Measurements from ENCODE around the gene POLR2I.
"Not testable (repeated sequence)": the region's sequence is repeated elsewhere in the genome, so short reads cannot be mapped to it uniquely, and the experiment has no call there.

Gene POLR2I

DNA sequence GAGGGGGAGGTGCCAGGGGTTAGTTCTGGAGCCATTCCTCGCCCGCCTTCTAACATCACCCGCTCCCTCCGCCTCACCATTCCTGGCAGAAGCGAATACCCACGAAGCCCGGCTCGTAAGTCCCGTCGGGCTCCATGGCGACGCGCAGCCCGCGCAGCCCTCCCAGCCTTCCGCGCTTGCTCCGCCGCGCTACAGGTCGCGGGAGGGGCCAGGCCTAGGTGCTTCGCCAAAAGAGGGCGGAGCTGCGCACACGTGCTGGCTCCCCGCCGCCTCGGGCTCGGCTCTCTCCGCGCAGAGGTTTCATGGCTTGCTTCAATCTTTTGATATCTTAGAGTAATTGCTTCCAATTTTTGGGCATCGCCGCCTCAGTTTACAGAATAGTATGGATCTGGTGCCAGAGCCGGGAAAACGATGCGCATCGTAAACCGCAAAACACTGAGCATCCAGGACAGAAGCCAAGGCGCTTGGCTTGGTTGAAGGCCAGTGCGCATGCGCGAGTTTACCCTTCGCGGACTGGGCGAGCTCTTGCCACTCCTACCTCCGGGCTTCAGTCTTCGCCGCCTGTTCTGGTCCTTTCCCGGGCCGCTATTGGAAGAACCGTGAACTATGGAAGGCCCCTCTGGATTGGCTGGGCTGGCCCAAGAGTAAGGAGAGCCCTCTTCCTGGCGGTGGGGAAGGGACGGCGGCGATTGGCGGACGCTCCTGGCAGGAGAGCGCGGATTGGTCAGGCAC, at the start of gene POLR2I:
TSS of gene POLR2I (minus strand) at position 155 of the 732 bp plus-strand sequence. CDS start at position 136, 19 bp downstream.
- DNase-seq (ENCODE audit: low spot score), result peak; percentile 100

DNA sequence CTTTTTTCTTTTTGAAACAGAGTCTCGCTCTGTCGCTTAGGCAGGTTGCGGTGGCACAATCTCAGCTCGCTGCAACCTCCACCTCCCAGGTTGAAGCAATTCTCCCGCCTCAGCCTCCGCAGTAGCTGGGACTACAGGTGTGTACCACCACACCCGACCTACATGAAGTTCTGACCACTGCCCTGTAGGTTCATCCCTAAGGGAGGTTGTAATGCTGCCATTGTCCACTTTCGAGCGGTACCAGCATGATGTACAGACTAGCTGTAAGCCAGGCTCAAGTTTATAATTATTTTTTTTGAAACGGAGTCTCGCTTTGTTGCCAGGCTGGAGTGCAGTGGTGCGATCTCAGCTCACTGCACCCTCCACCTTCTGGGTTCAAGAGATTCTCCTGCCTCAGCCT, 49.1 kb upstream of the POLR2I start:
- no peak for DNase-seq (ENCODE audit: low spot score)

DNA sequence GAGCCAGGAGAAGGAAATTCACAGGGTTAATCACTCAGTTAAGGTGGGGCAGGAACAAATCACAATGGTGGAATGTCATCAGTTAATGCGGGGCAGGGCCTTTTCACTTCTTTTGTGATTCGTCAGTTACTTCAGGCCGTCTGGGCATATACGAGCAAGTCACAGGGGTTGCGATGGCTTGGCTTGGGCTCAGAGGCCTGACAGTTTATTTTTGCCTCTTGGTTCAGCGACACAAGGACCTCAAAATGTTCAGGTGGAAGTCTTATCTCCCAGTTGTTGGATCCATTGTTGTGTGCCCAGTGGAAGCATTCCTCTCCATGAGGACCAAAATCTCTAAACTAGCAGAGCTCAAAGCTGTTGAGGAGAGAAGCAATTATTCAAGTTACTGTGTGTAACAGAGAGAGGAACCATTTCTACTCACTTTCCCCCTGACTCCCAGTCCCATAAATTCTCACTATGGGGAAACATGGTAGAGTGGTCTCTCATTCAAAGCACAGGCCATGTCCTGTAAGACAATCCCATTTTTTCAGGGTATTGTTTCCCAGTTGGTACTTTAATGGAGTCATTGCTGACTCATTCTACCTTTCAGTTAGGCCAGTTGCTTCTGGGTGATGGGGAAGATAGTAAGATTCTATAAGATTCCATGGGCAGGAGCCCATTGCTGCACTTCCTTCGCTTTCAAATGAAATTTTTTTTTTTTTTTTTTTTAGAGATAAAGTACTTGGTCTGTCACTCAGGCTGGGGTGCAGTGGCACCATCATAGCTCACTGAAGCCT, 46.3 kb upstream of the POLR2I start:
- no peak for DNase-seq (ENCODE audit: low spot score)

DNA sequence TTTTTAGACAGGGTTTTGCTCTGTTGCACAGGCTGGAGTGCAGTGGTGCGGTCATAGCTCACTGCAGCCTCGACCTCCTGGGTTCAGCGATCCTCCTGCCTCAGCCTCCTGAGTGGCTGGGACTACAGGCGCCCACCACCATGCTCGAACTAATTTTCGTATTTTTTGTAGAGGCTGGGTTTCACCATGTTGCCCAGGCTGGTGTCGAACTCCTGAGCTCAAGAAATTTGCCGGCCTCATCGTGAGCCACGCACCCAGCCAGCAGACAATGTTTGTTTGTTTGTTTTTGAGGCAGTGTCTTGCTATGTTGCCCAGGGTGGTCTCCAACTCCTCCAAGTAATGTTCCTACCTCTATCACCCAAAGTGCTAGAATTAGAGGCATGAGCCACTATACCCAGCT, 38.5 kb upstream of the POLR2I start:
- DNase-seq (ENCODE audit: low spot score), result no peak

DNA sequence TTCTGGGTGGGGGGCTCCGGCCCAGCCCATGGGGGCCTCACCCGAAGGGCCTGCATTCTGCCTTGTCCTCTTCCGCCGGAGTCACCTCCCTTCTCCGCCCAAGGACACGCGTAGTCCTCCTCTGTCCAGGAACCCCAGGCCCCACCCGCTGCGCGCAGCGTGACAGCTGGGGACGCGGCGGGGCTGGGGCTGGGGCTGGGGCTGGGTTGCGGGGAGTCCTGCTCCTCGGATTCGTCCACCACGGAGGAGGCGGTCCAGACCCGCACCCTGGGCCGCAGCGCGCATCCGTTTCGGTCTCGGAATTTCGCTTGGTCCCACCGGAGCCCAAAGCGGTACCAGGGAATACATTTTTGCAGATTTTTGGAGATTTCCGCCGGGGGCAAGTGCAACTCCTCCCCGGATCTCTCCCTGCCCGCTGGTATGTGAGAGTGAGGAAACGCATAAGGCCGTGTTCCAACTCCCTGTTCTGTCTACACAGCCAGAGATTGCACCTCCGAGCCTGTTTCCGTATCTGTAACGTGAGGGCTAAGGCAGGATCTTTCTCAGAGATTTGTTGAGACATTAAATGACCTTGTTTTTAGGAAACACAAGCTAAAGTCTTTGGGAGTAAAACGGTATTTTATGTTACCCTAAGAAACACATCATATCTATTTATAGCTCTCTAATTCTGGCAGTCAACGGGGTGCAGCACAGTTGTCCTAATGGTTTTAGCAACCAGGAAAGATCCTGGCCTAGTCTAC, 37.8 kb upstream of the POLR2I start, which contains the start of gene COX7A1:
TSS of gene COX7A1 (minus strand) at position 96 of the 740 bp plus-strand sequence. CDS start at position 56, 40 bp downstream.
- no peak for DNase-seq (ENCODE audit: low spot score)

DNA sequence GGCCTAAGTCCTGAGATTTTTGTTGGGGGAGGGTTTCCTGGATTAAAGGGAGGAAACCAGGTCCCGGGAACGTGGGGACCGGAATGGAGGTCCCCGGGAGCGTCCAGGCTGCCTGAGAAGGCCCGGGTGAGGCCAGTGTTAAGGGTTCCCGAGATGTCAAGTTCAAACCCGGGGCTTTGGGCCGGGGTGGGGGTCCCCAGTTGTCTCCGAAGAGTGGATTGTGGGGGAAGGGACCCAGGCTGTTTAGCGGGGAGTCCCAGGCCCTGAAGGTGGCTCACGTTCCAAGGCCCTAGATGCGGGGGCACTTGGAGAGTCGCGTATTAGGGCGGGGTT, 37.3 kb upstream of the POLR2I start:
- no peak for DNase-seq (ENCODE audit: low spot score)

DNA sequence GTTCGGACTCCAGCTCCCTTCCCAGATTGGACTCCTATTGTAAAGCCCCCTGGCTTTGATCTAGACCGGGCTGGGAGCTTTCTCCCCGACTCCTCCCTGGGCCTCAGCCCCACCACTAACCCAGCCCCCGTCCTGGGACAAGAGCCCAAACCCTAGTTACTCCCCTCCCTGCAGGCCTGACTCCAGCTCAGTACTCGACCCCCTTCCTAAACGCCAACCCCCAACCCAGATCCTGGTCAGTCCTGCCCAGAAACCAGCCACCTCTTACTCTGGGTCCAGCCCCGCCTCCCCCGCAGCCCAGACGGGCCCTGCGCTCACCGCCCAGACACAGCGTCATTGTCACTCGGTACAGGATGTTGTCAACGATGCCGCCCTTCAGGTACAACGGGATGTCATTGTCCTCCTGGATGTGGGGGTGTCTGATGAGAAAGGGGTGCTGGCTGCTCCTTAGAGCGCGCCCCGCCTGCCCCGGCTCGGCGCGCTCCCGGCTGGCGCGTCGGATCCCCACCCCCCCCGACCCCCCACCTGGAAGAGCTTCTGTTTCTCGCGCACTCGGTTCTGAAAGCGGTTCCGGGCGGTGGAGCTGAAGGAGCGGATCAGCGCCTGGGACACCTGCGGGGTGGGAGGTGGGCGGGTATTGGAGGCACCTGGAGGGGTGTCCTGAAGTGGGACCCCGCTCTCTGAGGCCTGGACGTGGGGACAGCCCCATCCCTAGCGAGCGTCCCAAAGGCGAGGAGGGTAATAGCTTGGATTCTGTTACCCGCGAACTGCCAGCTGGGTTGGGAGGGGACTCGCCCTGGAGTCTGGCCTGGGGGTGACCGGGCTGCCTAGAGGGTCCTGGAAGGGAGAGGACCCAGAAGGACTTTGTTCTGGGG, 36.7 kb upstream of the POLR2I start:
- DNase-seq (ENCODE audit: low spot score), result no peak

DNA sequence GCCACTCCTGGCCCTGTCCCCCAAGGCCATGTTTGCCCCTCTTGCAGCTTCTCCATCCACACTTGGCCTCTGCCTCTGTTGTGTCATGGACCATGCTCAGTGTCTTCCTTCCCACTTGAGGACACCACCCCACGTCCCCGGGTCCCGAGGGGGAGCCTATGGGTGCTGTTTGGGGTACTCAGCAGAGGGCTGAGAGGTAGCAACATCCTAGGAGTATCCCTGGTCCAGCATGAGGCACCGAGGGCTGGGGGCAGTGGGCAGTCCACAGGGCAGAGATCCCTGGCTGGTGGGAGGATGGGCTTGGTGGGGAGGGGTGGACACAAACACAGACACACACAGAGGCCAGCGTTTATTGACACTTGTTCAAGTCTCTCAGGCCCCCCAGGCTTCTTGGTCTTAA, 35.9 kb upstream of the POLR2I start:
- no peak for DNase-seq (ENCODE audit: low spot score)

DNA sequence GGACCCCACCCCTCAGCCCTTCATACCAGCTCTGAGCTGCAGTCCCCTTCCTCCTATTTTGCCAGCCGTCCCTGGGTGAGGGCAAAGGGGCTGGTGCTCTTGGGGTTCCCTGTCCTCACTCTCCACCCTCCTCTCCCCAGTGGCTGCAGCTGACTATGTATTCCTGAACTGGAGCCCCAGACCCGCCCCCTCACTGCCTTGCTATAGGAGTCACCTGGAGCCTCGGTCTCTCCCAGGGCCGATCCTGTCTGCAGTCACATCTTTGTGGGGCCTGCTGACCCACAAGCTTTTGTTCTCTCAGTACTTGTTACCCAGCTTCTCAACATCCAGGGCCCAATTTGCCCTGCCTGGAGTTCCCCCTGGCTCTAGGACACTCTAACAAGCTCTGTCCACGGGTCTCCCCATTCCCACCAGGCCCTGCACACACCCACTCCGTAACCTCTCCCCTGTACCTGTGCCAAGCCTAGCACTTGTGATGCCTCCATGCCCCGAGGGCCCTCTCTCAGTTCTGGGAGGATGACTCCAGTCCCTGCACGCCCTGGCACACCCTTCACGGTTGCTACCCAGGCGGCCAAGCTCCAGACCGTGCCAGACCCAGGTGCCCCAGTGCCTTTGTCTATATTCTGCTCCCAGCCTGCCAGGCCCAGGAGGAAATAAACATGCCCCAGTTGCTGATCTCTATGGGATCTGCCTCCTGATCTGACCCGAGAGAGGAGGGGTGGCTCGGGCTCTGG, 35.2 kb upstream of the POLR2I start:
- DNase-seq (ENCODE audit: low spot score), result no peak

DNA sequence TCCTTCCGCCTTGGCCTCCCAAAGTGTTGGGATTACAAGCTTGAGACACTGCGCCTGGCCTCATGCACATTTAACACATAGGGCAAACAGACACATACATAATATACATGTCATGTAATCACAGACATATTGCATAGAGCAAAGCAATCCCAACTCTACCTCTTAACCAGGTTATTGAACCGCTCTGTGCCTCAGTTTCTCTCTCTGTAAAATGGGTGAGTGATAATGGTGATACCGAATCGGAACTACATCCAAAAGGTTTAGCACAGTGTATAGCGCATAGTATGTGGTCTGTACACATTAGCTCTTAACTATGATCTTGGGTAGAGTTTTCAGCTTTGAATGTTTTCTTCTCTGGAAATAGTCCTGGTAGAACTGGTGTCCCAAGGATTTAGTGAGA, 29.9 kb upstream of the POLR2I start:
- no peak for DNase-seq (ENCODE audit: low spot score)

DNA sequence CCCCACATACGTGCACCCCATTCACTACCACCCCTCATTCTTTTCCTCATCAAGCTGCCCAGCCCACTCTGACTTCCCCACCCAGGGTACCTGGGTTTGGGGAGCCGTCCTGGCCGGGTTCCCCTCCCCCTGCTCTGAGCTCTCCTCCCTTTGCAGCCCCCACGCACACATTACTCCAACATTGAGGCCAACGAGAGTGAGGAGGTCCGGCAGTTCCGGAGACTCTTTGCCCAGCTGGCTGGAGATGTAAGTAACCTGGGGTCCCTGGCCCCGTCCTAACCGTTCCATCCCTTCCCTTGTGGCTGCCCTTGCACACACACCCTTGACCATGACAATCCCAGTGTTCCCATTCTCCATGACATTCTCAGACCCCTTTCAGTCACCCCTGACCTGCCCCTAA, 27.8 kb upstream of the POLR2I start:
- DNase-seq (ENCODE audit: low spot score), result no peak

DNA sequence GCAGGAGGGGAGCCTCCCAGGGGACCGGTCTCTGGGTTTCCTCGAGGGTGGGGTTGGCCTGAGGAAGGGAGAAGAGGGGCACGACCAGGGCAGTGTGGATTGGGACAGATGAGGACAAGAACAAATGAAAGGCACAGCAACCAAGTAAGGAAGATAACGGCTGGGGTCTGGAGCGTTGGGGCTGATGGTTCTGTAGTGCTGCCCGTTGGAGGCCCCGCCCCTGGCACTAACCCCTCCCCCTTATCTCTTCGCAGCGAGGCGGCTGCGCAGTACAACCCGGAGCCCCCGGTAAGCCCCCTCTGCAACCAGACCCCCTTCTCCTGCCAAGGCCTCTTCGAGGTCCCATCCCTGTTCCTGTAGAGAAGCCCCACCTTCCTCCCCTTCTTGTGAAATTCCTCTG, 27.4 kb upstream of the POLR2I start:
- DNase-seq (ENCODE audit: low spot score), result no peak

DNA sequence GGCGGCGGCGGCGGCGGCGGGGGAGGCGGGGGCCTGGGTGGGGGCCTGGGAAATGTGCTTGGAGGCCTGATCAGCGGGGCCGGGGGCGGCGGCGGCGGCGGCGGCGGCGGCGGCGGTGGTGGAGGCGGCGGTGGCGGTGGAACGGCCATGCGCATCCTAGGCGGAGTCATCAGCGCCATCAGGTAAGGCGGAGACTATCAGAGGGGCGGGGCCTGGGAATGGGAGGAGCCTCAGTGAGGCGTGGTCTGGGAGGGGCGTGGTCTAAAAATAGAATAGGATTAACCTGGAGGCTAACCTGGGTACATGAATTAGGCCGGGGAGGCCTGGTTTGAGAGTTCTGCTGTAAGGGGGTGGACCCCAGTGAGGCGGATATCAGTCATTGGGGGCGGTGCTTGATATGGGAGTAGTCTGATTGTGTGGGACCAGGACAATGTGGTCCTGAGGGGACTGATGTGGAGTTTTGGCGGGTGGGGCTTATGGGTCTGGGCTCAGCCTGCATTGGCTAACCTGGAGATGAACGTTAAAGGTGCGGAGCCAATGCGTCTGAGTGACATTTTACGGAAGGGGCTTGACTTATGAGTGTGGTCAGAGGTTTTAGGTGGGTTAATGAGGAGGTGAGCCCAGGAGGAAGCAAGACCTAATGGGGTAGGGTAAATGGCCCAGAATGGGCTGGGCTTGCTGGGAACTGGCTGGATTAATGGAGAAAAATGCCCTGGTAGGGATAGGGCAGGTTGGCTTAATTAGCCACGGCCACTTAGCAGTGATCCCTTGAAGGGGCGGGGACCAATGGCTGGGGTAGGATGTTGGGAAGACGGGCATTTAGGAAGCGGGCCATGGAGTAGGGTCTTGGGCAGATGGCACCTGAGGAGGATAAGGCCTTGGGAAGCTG, 26.6 kb upstream of the POLR2I start:
- DNase-seq (ENCODE audit: low spot score), result peak; percentile 65

DNA sequence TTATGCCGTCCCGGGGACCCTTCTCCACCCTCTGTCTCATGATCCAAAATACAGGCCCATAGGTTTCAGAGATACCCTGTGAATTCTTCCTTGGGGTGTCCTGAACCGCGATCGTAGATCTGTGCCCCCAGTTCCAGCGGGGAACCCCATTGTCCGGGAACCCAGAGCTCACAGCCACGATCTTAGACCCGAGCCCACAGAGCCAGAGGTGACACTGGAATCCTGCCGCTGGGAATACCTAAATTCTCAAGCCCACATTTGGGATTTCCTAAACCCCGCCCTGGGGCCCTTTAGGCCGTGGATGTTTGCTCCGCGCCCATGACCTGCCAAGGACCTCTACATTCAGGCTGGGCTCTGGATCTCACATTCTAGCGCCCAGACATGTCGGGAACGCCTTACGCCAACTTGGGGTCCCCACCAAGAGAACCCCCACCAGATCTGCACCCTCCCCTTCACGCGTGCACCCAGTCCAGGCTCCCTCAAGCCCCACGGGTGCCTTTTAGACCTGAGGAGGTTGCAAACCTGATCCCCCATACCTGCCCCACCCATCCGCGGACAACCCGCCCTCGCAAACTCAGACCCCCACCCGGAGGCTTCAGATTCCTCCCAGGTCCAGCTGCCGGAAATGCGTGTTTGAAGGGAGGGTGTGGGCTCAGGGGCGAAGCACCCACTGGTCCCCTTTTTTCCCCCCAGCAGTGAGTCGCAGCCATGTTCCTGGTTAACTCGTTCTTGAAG, 25.8 kb upstream of the POLR2I start:
- DNase-seq (ENCODE audit: low spot score), result no peak

DNA sequence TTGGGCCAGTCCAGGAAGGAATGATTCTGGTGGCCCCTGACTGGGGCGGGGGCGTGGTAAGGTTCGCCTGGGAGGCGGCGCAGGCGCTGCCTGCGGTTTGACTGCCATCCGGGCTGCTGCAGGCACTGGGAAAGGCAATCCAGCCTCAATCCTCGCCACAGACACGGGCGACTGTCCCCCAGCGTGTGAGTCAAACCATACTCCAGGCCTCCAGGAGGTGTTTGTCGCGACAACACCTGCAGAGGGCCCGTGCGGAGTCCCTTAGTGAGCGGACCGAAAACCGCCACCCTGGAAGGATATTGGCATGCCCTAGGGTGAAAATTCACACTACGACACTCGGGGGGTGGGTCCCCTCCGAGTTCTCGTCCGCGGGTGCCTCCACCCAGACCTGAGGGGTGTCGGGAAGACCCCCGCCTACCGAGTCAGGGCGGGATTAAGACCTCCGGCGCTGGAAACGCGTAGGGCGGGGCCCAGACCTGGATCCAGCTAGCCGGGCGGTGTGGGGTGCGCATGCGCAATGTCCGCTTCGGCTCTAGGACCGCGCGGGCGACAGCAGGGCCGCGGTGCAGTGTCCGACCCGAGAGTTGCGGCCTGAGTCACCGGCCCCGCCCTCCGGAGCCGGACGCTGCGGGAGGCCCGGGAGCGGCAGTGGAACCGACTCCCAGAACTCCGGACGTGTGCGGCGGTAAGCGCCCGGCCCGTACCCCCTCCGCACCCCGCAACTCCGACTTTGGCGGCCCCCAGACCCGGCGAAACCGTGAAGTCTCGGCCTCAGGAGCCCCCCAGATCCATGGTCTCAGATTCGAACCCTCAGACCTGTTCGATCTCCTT, 25.0 kb upstream of the POLR2I start, which contains the start of gene CAPNS1:
TSS of gene CAPNS1 (plus strand) at position 594 of the 831 bp plus-strand sequence. CDS start 946 bp downstream, outside the sequence.
- peak; percentile 95 for DNase-seq (ENCODE audit: low spot score)

DNA sequence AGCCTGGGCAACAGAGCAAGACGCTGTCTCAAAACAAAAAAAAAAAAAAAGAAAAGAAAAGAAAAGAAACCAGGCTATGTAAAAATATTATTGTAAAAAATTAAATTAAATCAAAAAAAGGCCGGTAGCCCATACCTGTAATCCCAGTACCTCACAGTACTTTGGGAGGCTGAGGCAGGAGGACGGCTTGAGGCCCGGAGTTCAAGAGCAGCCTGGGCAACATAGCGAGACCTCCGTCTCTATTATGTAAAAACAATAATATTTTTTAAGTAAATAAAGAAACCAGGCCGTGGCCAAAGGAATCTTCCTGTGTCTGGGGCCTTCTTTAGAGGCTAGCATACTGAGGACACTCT, 24.4 kb upstream of the POLR2I start:
- DNase-seq (ENCODE audit: low spot score), result no peak

DNA sequence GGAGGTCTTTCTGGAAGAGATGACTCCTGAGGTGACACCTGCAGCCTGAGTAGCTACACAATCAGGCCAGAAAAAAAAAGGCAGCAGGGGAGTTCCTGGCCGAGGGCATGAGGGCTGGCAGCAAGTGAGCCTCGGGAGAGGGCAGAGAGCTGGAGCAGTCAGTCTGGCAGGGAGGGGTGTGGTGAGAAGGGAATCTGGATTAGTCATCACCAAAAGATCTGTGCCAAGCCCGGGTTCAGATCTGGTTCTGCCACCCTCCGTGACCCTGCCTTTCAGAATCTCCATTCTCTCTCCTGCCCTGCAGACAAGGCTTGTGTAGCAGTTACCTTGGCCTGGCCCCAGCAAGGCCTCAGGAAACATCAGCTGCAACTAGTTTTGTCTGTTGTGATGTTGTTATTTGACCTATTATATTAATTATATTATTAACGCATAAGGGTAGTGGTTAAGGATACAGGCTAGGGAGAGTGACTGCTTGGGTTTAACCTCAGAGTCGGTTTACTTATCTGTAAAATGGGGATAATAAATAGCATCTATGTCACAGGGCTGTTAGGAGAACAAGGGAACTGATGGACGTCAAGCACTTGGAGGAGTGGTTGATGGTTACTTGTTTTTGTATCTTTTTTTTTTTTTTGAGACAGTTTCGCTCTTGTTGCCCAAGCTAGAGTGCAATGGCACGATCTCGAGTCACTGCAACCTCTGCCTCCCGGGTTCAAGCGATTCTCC, 22.4 kb upstream of the POLR2I start:
- DNase-seq (ENCODE audit: low spot score), result no peak

DNA sequence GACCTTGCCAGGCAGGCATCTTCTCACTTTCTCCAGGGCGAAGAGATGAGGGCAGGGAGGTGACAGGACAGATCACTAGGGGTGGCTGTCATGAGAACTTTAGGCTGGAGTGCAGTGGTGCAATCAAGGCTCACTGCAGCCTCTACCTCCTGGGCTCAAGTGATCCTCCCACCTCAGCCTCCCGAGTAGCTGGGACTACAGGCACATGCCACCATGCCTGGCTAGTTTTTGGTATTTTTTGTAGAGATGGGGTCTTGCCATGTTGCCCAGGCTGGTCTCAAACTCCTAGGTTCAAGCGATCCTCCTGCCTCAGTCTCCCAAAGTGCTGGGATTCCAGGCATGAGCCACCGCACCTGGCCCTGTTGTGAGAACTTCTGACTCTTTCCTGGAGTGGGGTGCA, 20.2 kb upstream of the POLR2I start:
- not testable (repeated sequence) for DNase-seq (ENCODE audit: low spot score)

Data from putamen (tissue), 1 donor.